WTC11 (cell line): ENCODE results near the gene M1AP.

Source experiments
- AFF4 ChIP-seq: sonication (generic); formaldehyde crosslinking; IDR thresholded peaks from 2 replicates; pipeline ENCODE4 v1.8.1; 2023; ENCODE audit warnings: mild to moderate bottlenecking, missing genetic modification reagents, borderline replicate concordance
- CTCF ChIP-seq: fragments of 200-600 bp; IDR thresholded peaks from 2 replicates; pipeline ENCODE4 v1.8.0; 2022; ENCODE audit warnings: antibody characterized with exemption
- MXD4 ChIP-seq: fragments of 250-450 bp; sonication (Bioruptor Pico); IDR thresholded peaks from 2 replicates; pipeline ENCODE4 v1.8.0; 2021; ENCODE audit warnings: mild to moderate bottlenecking, moderate library complexity, borderline replicate concordance
- NFE2L1 ChIP-seq: sonication (generic); formaldehyde crosslinking; IDR thresholded peaks from 2 replicates; pipeline ENCODE4 v1.8.1; 2023; ENCODE audit warnings: missing genetic modification reagents
- SMAD3 ChIP-seq: sonication (generic); formaldehyde crosslinking; IDR thresholded peaks from 2 replicates; pipeline ENCODE4 v1.8.0; 2022; ENCODE audit warnings: missing genetic modification reagents, mild to moderate bottlenecking, borderline replicate concordance
- TCF7 ChIP-seq: sonication (generic); formaldehyde crosslinking; IDR thresholded peaks from 2 replicates; pipeline ENCODE4 v1.8.0; 2022; ENCODE audit warnings: mild to moderate bottlenecking, low read depth, missing genetic modification reagents, moderate library complexity

- no peak for TF ChIP-seq CTCF
- no peak for TF ChIP-seq NFE2L1 (CRISPR knock-in tag)
- TF ChIP-seq SMAD3 (CRISPR knock-in tag) = no peak
- no peak for TF ChIP-seq TCF7 (CRISPR knock-in tag)
- no peak for TF ChIP-seq MXD4 (CRISPR knock-in tag)
- no peak for TF ChIP-seq AFF4
Observed at GRCh38 chr2:74524955-74525716, 123.0 kb downstream of the M1AP start.
